Kidney tubule cell (primary cell): ENCODE measurements around the gene PTPRF.

Source experiments
- DNase-seq: peaks from one replicate; pipeline ENCODE4 v3.0.0-alpha.2; 2018; ENCODE audit warnings: low spot score

PTPRF gene

DNA sequence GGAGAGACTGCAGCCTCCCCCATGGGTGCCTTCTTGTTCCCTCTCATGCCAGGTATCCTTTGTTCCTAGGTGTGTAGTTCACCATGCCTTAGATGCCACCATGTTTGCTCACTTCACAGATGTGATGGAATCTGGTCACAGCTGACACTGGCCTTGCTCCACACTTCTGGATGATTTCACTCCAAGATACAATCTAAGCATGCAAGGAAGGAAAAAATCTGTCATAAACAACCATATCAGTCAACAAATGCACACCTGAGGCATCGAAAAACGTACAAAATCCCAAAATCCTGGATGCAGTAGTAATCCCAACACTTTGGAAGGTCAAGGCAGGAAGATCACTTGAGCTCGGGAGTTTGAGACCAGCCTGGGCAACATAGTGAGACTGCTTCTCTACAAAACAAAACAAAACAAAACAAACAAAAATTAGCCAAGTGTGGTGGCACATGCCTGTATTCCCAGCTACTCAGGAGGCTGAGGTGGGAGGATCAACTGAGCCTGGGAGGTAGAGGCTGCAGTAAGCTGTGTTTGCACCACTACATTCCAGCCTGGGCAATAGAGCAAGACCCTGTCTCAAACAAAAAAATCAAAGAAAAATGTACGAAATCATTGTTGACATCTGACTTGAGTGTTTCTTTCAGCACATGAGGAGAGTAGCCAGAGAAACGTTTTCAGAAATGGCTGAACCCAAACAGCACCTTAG, 17.1 kb upstream of the PTPRF start:
- DNase-seq, result no peak

DNA sequence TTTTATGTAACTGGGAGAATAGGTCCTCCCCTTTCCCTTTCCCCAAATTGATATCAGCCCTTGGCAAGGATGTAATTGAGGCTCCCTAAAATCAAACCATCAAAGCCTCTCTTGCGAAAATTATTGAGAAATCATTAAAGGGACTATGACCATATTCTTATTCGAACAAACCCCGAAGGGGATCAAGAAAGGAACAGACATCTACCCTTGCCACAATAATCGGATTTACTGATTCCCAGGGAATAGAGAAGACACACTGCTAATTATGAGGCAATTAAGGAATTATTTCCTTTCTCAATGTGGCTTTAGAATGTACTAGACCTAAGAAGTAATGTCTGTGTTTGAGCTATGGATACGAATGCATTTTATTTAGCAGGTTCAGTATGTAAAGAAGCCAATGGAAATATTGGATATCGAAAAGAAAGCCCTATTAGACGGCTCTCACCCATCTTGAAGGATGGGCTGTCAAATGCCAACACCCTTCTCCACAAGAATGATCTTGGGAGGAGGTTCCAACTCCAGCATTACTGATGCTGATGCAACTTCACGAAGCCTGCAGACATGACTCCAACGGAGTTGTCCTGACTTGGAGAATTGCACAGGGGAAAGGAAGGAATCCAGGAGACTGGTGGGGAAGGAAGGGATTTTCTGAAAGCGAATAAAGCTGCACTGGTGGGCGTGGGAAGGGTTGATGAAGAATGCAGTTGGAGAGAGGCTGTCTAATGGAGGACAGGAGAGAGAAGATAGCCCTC, 11.6 kb upstream of the PTPRF start:
- no peak for DNase-seq

DNA sequence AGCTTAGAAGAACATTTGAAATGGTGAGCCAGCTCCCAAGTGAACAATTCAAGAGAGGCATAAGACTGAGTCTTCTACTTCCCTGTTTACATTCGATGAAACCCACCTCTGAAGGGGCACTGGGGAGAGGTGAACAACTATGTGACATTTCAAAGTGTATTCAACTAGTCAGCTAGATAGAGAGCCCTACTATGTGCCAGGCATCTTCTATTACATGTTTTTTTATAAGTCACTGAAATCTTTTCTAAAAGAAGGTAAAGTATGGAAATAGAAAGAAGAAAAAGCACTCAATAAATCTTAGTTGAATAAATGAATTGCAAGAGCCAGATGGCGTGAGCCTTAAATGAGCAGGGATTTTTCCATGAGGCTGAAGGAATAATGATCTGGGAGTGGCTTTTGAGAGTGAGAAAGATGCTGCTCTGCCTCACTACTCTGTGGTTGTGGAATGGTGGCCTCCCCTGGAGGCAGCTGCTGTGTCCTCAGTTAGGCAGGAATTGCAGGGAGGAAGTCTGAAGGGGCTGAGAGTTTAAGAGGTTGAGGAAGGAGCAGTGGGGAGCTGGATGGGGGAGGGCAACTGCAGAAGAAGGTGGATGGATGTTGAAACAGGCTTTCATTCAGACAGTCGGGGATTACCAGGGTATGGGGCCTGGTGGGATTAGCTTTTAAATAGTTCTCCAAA, 10.4 kb upstream of the PTPRF start:
- DNase-seq, result no peak

DNA sequence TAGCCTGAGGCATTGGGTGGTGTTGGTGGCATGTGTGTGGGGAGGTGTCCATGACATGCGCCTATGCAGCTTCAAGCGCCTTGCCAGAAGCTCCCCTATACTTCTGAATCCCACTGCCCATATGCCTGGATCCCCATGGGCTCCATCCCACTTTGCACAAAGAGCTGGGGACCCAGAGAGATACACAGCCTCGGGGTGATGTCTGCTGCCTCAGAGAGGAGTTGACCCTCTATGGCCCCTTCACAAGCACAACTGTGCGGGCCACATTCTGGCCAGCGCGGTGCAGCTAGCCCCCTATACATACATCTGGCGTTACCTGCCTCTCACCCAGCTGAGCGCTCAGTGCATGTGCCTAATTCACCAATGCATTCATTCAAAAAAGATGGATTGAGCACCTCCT, 9.6 kb upstream of the PTPRF start:
- no peak for DNase-seq

DNA sequence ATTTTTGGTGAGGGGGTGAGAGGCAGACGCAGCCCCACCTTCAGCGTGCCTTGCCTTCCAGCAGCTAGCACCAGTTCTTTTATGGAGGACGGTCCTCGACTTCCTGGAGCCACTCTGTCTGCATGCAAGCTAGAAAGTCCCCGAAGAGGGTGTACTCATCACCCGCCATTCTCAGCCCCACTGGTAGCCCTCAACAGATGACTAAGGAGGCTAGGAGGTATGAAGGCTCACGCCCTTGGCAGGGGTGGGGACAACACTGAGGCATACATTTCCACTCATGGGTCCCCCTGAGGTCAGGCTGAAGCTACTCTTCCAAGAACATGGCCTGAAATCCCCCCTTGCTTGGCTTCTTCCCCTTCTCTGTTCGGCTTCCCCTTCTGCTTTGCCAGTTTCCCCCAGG, 8.9 kb upstream of the PTPRF start:
- DNase-seq, result peak; percentile 22

DNA sequence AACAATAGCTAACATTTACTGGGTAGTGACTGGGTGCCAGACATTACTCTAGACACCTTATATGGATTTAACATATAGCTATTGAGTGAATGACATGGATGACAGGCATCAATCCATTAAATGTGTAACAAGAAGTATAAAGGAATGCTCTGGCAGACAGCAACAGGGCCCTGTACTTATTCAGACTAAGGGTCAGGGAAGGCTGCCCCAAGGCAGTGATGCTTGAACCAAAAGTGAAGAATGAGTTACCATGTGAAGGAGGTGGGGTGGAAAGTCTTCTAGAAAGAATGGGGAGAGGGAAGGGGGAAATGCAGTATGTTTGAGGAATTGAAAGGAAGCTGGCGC, 8.3 kb upstream of the PTPRF start:
- DNase-seq, result peak; percentile 76

DNA sequence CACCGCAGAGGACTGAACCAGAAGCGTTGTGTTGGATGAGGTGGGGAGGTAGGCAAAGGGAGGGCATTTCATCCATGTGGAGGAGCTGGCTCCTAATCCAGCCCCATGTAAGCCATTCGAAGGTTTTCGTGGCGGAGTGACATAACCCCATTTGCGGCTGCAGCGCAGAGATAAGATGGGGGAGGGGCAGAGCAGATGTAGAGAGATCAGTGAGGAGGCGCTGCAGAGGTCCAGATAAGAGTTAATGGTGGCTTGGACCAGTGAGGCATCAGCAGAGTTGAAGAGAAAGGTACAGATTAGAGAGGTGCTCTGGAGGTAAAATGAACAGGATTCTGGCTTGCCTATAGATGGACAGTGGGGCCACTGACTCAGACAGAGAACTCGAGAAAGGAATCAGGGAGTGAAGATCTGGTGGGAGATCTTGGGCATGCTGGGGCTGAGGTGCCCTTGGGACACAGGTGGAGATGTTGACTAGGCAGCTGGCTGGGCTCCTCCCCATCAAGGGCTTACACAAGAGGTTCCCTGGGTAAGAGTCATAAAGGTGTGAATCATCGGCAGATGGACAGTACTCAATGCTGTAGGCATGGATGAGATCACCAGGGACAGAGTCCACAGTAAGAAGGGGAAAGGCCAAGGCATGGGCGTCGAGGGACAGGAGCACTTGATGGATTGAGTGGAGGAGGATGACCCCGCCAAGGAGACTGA, 7.8 kb upstream of the PTPRF start:
- DNase-seq, result peak; percentile 97

DNA sequence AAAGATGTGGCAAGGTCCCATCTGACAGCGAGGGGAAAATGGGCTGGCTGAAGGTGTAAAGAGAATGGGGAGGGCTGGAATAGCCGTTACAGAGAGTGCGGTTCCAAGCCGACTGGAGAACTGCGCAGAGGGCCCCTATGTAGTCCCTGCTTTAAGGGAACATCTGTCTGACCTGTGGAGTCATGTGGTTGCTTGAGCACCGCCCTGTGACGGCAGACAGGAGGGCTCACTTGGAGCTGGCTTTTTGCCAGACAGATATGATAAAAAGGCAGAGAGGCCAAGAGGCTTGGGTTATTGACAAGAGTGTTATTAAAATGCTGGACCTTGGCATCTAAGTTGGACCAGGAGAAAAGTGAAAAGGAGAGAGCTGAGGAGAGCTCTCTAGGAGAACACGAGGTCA, 5.9 kb upstream of the PTPRF start:
- DNase-seq, result no peak

DNA sequence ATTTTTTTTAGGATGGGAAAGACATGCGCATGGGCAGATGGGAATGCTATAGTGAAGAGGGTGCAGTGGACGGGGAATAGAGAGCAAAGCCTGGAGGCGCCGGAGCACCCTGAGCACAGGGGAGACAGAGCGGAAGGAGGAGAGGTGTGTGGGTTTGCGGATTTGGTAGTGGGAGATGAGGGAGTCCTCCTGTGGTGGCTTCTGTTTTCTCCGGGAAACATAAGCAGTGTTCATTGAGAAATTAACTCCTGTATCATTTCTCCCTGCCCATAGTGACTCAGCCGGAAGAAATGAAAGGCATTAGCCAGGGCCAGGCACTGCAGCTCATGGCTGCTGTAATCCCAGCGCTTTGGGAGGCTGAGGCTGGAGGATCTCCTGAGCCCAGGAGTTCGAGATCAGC, 4.7 kb upstream of the PTPRF start:
- DNase-seq, result peak; percentile 69

DNA sequence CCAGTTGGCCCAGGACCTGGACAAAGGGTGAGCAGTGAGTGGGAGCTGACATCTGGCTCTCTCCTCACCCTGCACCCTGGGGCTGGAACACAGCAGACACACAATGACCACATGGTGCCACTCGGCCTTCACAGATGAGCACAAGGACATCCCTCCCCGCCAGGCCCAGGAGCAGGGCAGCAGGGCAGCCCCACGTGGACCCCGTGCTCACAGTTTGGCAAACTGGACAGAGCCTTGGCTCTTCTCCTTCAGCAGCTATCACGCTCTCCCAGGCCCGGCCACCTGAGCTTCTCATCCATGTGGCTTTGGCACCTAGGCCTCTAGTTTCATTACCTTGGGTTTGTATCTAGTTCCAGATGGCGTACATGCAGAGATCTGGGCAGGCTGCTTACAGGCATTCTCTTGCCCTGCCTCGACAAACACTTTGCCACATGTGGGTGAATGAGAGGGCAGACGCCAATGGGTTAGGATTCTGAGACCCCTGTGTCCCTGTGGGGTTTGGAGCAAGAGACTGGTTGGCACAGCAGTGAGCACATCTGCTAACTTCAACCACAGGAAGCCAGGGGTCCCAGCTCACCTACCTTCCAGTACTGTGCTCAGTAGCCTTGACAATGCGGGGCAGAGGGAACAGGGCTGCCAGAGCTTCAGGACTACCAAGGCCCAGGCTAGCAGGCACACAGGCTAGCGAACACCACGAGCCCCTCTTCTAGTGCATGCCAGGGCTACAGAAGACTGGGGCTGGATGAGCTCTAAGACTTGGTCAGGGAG, 3.4 kb upstream of the PTPRF start:
- no peak for DNase-seq

DNA sequence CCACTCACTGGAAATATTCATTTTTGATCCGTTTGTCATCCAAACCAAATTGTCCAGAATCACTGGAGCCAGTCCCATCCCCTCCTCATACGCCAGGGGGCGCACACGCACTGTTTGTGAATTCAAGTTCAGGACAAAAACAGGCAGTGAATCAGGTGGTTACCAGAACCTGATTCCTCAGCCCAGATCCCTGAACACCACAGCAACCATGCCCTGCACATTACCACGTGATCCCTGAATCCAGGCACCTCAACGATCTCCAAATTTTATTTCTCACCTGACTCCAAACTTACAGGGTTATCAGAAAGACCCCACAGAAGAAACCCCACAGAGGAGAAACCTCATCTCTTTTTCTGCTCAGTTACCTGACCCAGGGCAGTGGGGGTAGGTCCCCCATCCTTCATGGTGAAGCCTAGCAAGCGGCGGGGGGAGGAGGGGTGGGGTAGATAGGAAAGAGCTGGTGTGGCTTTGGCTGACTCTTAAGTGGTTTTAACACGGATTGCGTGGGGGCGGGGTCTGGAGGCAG, 1.4 kb upstream of the PTPRF start:
- DNase-seq, result peak; percentile 92

DNA sequence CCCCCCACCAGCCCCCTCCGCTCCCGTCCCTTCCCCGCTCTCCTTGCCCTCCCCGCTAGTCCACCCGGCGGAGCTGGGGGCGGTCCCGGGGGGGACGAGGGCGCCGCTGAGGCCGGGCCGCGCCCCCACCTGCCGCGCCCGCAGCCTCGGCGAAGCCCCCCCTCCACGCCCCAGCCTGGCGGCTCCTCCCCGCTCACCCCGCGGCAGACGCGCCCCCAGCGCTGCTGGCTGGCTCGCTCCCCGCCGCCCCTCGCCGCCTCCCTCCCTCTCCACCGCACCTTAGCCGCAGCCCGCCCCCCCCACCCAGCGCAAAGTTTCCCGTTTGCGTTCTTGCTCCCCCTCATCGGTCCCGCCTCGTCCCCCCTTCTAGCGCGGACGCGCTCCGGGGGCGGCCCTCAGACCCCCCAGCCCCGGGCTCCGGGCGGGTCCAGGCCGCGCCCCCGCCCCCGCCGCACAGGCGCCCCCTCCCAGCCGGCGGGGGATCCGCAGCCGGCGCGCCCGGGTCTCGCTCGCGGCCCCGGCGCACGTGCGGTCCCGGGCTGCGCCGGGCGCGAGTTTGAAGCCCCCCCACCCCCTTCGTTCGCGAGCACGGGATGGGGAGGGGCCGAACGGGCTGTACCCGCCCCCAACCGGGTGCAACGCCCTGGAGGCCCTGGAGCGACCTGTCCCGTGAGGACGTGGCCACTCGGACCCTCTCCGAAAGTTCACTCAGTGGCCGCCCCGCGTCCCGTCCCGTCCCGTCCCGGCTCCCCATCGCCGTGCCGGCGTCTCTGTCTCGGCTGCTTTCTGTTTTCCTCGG, 623 bp downstream of the PTPRF start:
- DNase-seq, result peak; percentile 52

DNA sequence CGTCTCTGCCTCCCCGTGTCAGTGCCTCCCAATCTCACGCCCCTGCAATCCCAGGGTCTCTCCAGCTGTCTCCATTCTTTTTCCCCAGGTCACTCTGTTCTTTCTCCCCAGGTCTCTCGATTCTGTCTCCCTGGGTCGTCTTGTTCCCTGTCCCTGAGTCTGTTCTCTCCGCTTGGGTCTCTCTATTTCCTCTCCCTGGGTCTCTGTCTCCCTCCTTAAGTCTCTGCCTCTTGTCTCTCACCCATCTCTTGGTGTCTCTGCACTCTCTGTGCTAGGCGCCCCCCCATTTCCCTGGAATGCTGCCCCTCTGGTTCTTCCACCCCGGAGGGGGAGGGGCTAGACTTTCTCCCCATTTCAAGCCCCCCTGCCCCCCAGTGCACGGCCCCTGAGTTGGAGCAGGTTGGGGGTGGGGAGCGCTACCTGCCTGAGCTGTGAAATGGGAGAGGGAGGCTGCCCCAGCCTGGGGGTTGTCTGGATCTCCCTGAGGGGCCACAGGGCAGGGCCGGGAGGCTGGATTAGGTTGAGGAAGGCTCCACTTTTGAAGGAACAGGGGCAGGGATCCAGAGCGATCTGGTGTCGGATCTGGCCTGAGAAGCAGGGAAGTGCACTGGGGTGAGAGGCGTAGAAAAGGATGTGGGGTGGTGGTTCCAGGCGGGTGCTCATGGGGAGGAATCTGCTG, 1.4 kb downstream of the PTPRF start:
- peak; percentile 40 for DNase-seq

DNA sequence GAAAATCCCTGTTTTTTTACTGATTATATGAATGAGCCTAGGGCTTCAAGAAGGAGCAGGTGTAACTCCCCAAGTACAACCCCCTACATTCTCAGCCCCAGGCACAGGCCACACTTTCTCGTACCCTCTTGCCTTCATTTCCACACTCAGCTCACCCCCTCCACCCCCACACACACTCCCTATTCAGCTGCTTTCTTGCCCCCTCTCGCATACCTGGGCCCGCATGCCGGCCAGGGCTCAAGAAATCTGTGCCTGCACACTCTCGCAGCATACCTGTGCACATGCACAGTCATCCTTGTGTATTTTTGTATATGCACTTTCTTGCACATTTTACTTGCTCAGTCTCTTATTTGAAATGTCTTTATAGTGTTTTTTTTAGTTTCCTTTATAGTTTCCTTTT, 2.0 kb downstream of the PTPRF start:
- no peak for DNase-seq

DNA sequence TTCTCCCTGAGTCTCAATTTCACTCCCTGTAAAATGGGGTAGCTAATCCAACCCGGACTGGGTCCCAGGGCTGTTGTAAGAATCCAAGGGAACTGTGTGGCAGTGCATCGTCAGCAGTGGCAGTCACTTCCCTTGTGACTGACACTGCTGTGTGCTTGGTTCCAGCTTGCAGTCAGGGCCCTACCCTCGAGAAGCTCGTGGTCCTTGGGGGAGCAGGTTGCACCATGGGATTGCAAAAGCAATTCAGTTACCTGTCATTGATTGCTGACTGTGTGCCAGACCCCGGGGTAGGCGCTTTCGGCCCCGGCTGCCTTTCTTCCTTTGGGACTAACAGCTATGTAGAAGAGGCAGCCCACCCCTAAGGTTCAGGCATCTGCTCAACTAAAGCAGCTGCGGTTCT, 2.9 kb downstream of the PTPRF start:
- DNase-seq, result no peak

DNA sequence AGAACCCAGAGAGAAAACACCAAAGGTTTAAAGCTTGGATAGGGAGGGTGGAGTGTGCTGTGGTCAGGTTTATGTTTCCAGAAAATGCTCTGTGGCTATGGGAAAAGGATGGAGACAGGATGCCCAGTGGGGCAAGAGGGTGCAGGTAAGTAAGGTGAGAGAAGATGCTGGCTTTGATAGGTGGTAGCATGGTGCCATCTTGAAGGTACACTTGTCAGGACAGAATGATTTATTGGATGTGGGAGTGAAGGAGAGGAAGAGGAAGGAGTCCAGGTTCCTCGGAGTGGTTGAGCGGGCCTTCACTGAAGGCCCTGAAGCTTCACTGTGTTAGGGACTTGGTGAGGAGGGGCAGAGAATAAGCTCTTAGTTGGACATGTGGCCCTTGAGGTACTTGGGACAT, 3.6 kb downstream of the PTPRF start:
- no peak for DNase-seq

DNA sequence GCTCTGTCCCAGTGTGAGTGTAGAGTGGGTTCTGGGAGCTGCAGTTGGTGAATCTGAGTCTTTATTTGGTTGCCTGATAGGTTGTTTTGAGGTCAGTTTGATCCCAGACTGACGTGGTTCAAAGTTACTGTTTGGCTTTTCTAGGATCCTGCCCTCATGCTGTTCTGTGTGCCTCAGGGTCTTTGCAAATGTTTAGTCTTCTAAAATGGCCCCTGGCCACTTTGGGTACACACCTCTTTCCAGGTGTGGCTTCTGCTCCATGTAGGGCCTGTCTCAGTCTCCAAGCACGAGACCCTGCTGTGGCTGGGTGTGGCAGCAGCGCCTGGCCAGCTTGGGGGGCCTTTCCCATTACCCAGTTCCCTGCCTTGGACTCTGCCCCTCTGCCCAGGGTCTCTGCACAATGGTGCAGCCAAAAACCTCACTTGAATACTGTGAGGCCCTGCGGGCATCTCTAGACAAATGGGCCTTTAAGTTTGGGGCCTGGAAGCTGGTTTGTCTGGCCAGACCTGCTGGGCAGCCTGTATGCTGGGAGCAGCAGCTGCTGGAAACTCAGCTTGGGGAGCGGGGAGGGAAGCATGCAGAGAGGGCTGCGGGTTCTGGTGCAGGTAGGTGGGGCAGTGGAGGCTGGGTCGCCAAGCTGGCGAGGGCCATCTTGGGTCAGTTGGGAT, 5.6 kb downstream of the PTPRF start:
- no peak for DNase-seq

DNA sequence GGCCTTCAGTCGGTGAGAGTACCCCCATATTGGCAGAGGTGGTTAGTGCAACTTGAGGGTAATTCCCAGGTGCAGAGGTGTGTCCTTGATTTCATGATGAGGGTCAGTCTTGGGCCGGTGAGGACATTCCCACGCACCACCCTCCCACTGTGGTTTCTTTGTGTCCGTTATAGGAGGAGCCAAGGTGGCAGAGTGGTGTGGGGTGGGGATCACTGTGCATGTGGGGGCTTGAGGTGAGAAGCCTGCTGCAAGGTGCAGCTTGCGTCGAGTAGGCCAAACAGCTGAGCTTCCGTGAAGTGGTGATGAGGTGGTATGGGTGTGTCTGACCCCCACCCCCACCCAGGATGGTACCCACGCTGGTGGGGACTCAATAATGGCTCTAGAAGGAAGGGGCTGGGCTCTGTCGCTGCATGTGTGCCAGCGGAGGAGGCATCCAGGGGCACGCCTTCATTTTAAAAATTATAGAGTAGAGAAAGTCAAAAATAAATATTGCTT, 6.2 kb downstream of the PTPRF start:
- no peak for DNase-seq

DNA sequence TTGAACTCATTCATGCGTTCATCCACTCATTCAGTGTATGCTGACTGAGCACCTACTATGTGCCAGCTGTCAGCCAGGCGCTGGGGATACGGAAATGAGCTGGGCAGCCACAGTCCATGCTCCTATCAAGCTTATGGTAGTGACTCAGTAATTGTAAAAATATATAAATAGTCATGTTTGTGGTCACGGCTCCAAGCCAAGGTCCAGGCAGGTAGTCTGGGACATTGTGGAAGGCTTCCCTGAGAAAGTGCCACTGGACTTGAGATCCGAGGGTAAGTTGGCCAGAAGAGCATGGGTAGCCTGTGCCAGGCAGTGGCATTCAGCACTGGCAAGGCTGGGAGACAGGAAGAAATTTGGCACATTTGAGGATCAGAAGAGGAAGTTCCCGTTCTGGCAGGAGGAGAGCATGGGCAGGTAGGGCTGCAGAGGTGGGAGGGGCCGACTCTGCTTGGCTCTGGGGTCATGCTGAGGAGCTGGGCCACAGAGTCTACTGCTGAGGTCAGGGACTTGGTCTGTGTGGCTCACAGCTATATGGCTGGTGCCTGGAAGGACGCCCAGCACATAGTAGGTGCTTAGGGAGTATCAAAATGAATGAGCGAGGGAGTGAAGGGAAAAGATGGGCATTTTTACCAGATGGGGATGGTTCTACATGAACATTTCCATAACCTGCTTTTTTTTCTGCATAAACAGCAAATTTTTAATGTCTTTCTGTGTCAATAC, 6.9 kb downstream of the PTPRF start:
- DNase-seq, result peak; percentile 74
